GM12892 (cell line): ENCODE measurements around the gene FGR.

Experiments
- POLR2A ChIP-seq: IDR thresholded peaks from 2 replicates; pipeline ENCODE4 v1.6.1; 2011; ENCODE audit warnings: low read depth, low read length, control low read depth
- POLR2AphosphoS5 ChIP-seq: IDR thresholded peaks from 2 replicates; pipeline ENCODE4 v1.6.1; 2011; ENCODE audit warnings: low read depth, low read length, control low read depth

GRCh38 chr1:27659497-27660299 lies 24.7 kb upstream of the FGR start:
- TF ChIP-seq POLR2A = peak; percentile 80
- TF ChIP-seq POLR2AphosphoS5 = peak; percentile 94
